Nephron (organoid): ENCODE data around the gene VWF.

ENCODE experiments used
- H3K27ac Mint-ChIP-seq, 3 experiments: 2 replicates each; pipeline ENCODE4 v1.8.0; 2020; ENCODE audit warnings: mixed read lengths in 3 of 3, mild to moderate bottlenecking in 2 of 3, moderate library complexity in 1 of 3
- H3K27me3 Mint-ChIP-seq: 2 replicates; pipeline ENCODE4 v1.8.0; 2021; ENCODE audit warnings: low read depth, mild to moderate bottlenecking, moderate library complexity, mixed read lengths
- H3K36me3 Mint-ChIP-seq: 2 replicates; pipeline ENCODE4 v1.8.0; 2020; ENCODE audit warnings: low read depth, mixed read lengths
- H3K4me1 Mint-ChIP-seq: 2 replicates; pipeline ENCODE4 v1.8.0; 2020; ENCODE audit warnings: mixed read lengths
- H3K4me3 Mint-ChIP-seq, 3 experiments: 2 replicates each; pipeline ENCODE4 v1.8.0; 2020; ENCODE audit warnings: mild to moderate bottlenecking in 3 of 3, mixed read lengths in 3 of 3, moderate library complexity in 2 of 3
- H3K9me3 Mint-ChIP-seq: 2 replicates; pipeline ENCODE4 v1.8.0; 2020; ENCODE audit warnings: mixed read lengths
- CTCF ChIP-seq, 3 experiments: fragments of 200-600 bp; sonication (generic); IDR thresholded peaks; one replicate each; pipeline ENCODE4 v1.5.0; 2021; ENCODE audit warnings: antibody characterized with exemption in 3 of 3; ENCODE audit not compliant: unreplicated experiment in 3 of 3

VWF gene

GRCh38 chr12:6059860-6060565 is 64.5 kb downstream of the VWF start:
- H3K4me1 Mint-ChIP-seq = peaks cover 37% of the 10 kb centered on the region
- no peak for TF ChIP-seq CTCF (IDR thresholded peaks at IDR 0.05; ENCODE audit: unreplicated experiment in 3 of 3)
- H3K27me3 Mint-ChIP-seq = peaks cover 38% of the 10 kb centered on the region
- H3K27ac Mint-ChIP-seq = peak overlapping the region; percentile 76 to 83 (median 81)
- no peaks in the 10 kb centered on the region for H3K36me3 Mint-ChIP-seq
- H3K4me3 Mint-ChIP-seq = no peak overlapping the region
- H3K9me3 Mint-ChIP-seq = no peaks in the 10 kb centered on the region

- Mint-ChIP-seq H3K27me3 (peaks cover 39% of the 10 kb centered on the region), H3K4me3 (no peak overlapping the region), H3K36me3 (no peaks in the 10 kb centered on the region), H3K9me3 (no peaks in the 10 kb centered on the region), H3K27ac (peak overlapping the region in 1 of 3 experiments; percentile 3), H3K4me1 (peaks cover 37% of the 10 kb centered on the region)
- TF ChIP-seq CTCF (IDR thresholded peaks at IDR 0.05; ENCODE audit: unreplicated experiment in 3 of 3) = no peak
These were observed 65.2 kb downstream of the VWF start for GRCh38 chr12:6059221-6059620.

GRCh38 chr12:6058481-6059161 is 65.8 kb downstream of the VWF start:
- H3K27me3 Mint-ChIP-seq = peaks cover 39% of the 10 kb centered on the region
- TF ChIP-seq CTCF (IDR thresholded peaks at IDR 0.05; ENCODE audit: unreplicated experiment in 3 of 3) = no peak
- H3K9me3 Mint-ChIP-seq = no peaks in the 10 kb centered on the region
- no peaks in the 10 kb centered on the region for H3K36me3 Mint-ChIP-seq
- H3K4me3 Mint-ChIP-seq = no peak overlapping the region
- peaks cover 37% of the 10 kb centered on the region for H3K4me1 Mint-ChIP-seq
- peak overlapping the region in 1 of 3 experiments; percentile 3 for H3K27ac Mint-ChIP-seq

- peak in 2 of 3 experiments; percentile 17 to 26 for TF ChIP-seq CTCF (IDR thresholded peaks at IDR 0.05; ENCODE audit: unreplicated experiment in 3 of 3)
- H3K36me3 Mint-ChIP-seq = no peaks in the 10 kb centered on the region
- no peaks in the 10 kb centered on the region for H3K9me3 Mint-ChIP-seq
- H3K4me3 Mint-ChIP-seq = peak overlapping the region; percentile 26 to 53 (median 46)
- H3K27me3 Mint-ChIP-seq = peaks cover 34% of the 10 kb centered on the region
- H3K27ac Mint-ChIP-seq = peak overlapping the region in 1 of 3 experiments; percentile 5
- H3K4me1 Mint-ChIP-seq = peaks cover 37% of the 10 kb centered on the region
These were observed 66.8 kb downstream of the VWF start for GRCh38 chr12:6057700-6058099.

GRCh38 chr12:6056406-6057240 is 67.8 kb downstream of the VWF start:
- TF ChIP-seq CTCF (IDR thresholded peaks at IDR 0.05; ENCODE audit: unreplicated experiment in 3 of 3) = peak; percentile 24 to 46 (median 36)
- H3K27ac Mint-ChIP-seq = no peak overlapping the region
- H3K4me3 Mint-ChIP-seq = no peak overlapping the region
- peaks cover 30% of the 10 kb centered on the region for H3K4me1 Mint-ChIP-seq
- H3K27me3 Mint-ChIP-seq = peaks cover 34% of the 10 kb centered on the region
- no peaks in the 10 kb centered on the region for H3K36me3 Mint-ChIP-seq
- H3K9me3 Mint-ChIP-seq = no peaks in the 10 kb centered on the region
